Stomach (tissue), 4 donors: ENCODE results near the gene PTGDR.

Source experiments
- CTCF ChIP-seq, 7 experiments: fragments of 450-650 bp in 4 of 7; fragments of 200-600 bp in 3 of 7; sonication (generic) in 3 of 7; IDR thresholded peaks; one replicate each; pipeline ENCODE4 v1.5.1; 2016 to 2019; ENCODE audit warnings: antibody characterized with exemption in 7 of 7, control low read depth in 2 of 7, mild to moderate bottlenecking in 1 of 7
- EP300 ChIP-seq: sonication (generic); formaldehyde crosslinking; IDR thresholded peaks from one replicate; pipeline ENCODE4 v1.6.1; 2017; ENCODE audit warnings: antibody characterized with exemption

GRCh38 chr14:52235866-52236510 lies 31.5 kb upstream of the PTGDR start:
- TF ChIP-seq CTCF (IDR thresholded peaks at IDR 0.05) (no peak), EP300 (no peak)
